Skeletal muscle cell (primary cell): Measurements from ENCODE around the gene KIFBP.
"Not testable (repeated sequence)": the region's sequence is repeated elsewhere in the genome, so short reads cannot be mapped to it uniquely, and the experiment has no call there.

Experiments
- DNase-seq: peaks from one replicate; pipeline ENCODE4 v3.0.0-alpha.2; 2010; ENCODE audit warnings: low read depth
- H3K4me3 ChIP-seq: 2 replicates; pipeline ENCODE4 v1.5.1; 2011; ENCODE audit warnings: low read depth, mild to moderate bottlenecking, control low read depth, low read length, moderate library complexity

Gene KIFBP

DNA sequence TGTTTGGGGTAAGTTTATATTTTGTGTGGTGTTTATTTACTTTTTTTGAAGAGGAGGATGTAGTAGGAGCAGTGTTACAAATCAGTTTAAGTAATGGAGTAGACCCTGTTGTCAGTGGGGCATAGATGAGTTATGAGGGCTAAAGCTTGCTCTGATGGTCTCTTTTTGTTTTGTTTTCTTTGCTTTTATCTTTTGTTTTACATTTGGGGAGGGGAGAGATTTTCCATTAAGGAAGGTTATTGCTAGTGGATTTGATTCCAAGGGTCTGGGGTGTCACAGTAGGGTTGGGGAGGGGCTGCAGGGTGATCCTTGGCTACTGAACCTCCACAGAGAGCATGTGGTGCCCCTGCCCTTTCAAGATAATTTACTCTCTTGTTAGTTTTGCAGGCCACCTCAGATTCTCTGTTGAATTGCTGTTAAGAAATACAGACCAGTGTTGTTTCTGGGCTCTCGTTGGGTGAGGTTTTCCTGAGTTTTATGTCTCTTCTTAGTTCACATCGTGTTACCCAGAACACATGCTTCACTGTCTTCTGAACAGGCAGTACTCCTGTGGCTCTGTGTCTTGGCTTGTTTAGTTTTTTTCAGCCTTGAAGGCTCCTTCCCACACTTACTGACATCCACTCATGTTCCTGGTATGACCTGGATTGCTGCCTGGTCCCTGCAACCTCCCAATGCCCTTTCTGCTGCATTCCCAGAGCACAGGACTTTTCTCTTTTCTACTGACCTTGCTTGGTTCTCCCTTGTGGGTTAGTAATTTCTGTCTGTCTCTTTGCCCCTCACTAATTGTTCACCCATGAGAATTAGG lies 4.2 kb downstream of the KIFBP start:
- peak overlapping the region; percentile 17 for H3K4me3 ChIP-seq

GRCh38 chr10:68997211-68997610 lies 8.6 kb downstream of the KIFBP start:
- DNase-seq: no peak
- no peak overlapping the region for H3K4me3 ChIP-seq

More for the DNA sequence above, 4.2 kb downstream of the KIFBP start:
- DNase-seq: peak; percentile 94

- DNase-seq: no peak
- H3K4me3 ChIP-seq: no peak overlapping the region
Observed at GRCh38 chr10:69004821-69005220, 16.2 kb downstream of the KIFBP start.

GRCh38 chr10:69005704-69006485 lies 17.3 kb downstream of the KIFBP start:
- DNase-seq: no peak
- H3K4me3 ChIP-seq: no peak overlapping the region

DNA sequence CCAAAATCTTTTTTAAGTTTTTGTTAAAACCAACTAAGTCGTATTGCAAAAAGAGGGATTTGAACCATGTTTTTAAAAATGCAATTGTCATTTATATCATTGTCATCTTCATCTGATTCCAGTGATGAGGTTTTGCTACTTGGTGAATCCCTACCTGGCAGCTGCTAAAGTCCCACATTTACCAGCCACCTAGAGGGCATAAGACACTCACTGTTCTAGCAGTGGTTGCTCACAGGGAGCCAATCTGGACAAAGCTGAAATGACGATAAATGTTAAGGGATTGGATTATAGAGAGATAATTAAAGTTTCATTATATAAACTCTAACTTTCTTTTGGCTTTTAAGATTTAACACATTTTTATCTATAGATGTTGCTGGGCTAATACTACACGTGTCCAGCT lies 18.7 kb downstream of the KIFBP start:
- no peak overlapping the region for H3K4me3 ChIP-seq
- DNase-seq: no peak

- no peak for DNase-seq
- H3K4me3 ChIP-seq: no peak overlapping the region
Observed at GRCh38 chr10:69009360-69009759, 20.8 kb downstream of the KIFBP start.

GRCh38 chr10:69010151-69010640 lies 21.6 kb downstream of the KIFBP start:
- no peak for DNase-seq
- no peak overlapping the region for H3K4me3 ChIP-seq

DNA sequence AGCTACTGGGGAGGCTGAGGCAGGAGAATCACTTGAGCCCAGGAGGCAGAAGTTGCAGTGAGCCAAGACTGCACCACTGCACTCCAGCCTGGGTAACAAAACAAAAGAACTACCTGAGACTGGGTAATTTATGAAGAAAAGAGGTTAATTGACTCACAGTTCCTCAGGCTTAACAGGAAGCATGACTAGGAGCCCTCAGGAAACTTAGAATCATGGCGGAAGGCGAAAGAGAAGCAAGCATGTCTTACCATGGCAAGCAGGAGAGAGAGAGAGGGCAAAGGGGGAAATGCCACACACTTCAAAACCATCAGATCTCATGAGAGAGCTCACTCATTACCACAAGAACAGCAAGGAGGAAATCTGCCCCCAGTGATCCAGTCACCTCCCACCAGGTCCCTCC lies 24.2 kb downstream of the KIFBP start:
- not testable (repeated sequence) for DNase-seq, H3K4me3 ChIP-seq

DNA sequence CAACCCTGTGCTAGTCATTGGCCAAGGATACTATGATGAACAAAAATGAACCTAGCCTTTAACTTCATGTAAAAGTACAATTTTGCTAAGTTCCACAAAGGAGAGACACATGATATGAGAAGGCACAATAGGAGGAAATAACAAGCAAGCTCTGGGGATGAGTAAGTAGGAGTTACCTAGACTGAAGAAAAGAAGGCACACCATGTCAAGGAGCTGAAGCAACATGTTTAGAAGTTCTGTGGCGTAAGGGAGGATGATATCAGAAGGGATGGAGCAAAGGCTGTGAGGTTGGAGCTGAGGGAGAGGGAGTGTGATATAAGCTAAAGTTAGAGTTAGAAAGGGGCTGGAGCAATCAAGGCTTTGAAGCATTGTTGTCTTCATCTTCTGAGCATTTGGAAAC lies 25.6 kb downstream of the KIFBP start:
- H3K4me3 ChIP-seq: no peak overlapping the region
- no peak for DNase-seq

GRCh38 chr10:69018613-69019012 lies 30.0 kb downstream of the KIFBP start:
- H3K4me3 ChIP-seq: no peak overlapping the region
- DNase-seq: no peak

GRCh38 chr10:69022611-69023010 lies 34.0 kb downstream of the KIFBP start:
- no peak overlapping the region for H3K4me3 ChIP-seq
- no peak for DNase-seq

DNA sequence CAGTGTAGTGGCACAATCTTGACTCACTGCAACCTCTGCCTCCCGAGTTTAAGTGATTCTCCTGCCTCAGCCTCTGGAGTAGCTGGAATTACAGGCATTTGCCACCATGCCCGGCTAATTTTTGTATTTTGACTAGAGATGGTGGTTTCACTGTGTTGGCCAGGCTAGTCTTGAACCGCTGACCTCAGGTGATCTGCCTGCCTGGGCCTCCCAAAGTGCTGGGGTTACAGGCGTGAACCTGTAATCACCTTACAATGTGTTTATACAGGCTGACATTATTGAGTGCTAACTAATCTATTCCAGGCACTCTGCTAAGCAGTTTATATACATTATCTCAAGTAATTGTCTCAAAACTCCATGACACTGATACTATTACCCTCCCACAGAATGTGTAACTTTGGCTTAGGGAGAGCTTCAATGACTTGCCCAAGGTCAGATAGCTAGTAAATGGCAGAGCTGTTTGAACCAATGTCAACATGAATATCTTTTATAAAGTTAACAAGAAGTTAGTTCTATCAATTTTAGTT lies 36.8 kb downstream of the KIFBP start:
- DNase-seq: no peak
- no peak overlapping the region for H3K4me3 ChIP-seq

DNA sequence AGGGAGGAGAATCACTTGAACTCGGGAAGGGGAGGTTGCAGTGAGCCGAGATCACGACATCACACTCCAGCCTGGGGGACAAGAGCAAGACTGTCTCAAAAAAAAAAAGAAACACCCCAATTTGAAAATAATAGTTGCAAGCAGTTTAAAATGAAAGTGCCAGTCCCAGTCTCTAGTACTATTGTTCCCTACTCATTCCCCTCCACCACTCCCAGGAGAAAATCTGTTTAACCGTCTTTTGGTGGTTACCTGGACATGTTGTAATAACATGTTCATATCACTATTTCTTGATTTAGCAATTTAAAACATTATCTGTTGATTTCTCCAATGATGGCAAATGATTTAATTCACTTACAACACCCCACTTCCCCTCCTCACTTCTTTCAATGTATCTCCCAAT lies 44.7 kb downstream of the KIFBP start:
- DNase-seq: no peak
- H3K4me3 ChIP-seq: no peak overlapping the region

GRCh38 chr10:69037489-69037888 lies 48.9 kb downstream of the KIFBP start:
- DNase-seq: no peak

GRCh38 chr10:69040904-69041303 lies 52.3 kb downstream of the KIFBP start:
- DNase-seq, H3K4me3 ChIP-seq: not testable (repeated sequence)

More at GRCh38 chr10:69037489-69037888, 48.9 kb downstream of the KIFBP start:
- no peak overlapping the region for H3K4me3 ChIP-seq

- no peak overlapping the region for H3K4me3 ChIP-seq
- no peak for DNase-seq
Observed at GRCh38 chr10:69042417-69042816, 53.8 kb downstream of the KIFBP start.

GRCh38 chr10:69042838-69043237 lies 54.2 kb downstream of the KIFBP start:
- DNase-seq: no peak
- no peak overlapping the region for H3K4me3 ChIP-seq

- no peak for DNase-seq
- no peak overlapping the region for H3K4me3 ChIP-seq
Observed at GRCh38 chr10:69043931-69044531, 55.4 kb downstream of the KIFBP start.

DNA sequence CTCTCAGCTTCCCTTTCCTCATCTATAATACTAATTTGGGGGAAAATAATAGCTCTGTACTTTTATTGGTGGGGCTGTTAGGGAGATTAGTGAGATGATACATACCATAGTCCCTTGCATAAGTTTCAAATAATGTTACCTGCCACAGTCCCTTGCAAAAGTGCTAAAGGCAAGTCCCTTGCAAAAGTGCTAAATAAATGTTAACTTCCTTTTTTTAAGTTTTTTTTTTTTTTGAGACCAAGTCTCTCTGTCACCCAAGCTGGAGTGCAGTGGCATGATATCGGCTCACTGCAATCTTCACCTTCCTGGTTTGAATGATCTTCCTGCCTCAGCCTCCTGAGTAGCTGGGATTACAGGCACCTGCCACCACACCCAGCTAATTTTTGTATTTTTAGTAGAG lies 55.9 kb downstream of the KIFBP start:
- no peak overlapping the region for H3K4me3 ChIP-seq
- no peak for DNase-seq
